Smooth muscle cell (in vitro differentiated cells): ENCODE results near the gene TOR2A. TPM values are rescaled to one million over a fixed set of nuclear protein-coding genes. Genes with fewer than 3 reads are reported as not detected.

Source experiments
- DNase-seq: peaks from one replicate; lab custom pipeline; 2025; ENCODE audit not compliant: unreplicated experiment; lab: John Stamatoyannopoulos, UW
- H2AFZ ChIP-seq: fragments of 200-600 bp; sonication (generic); 2 replicates; pipeline ENCODE4 v1.6.0; 2016; ENCODE audit warnings: antibody characterized with exemption, low read depth, mild to moderate bottlenecking
- H3F3A ChIP-seq: fragments of 200-600 bp; sonication (generic); 2 replicates; pipeline ENCODE4 v1.6.0; 2017; ENCODE audit warnings: antibody characterized with exemption, low read depth
- H3K27ac ChIP-seq: fragments of 200-600 bp; sonication (generic); 2 replicates; pipeline ENCODE4 v1.5.1; 2016; ENCODE audit warnings: low read depth, mild to moderate bottlenecking
- H3K27me3 ChIP-seq: fragments of 200-600 bp; sonication (generic); 2 replicates; pipeline ENCODE4 v1.6.1; 2016; ENCODE audit warnings: low read depth, mild to moderate bottlenecking
- H3K36me3 ChIP-seq: fragments of 200-600 bp; sonication (generic); 2 replicates; pipeline ENCODE4 v1.5.1; 2016; ENCODE audit warnings: low read depth
- H3K4me1 ChIP-seq: fragments of 200-600 bp; sonication (generic); 2 replicates; pipeline ENCODE4 v1.5.1; 2016; ENCODE audit warnings: low read depth
- H3K4me2 ChIP-seq: fragments of 200-600 bp; sonication (generic); 2 replicates; pipeline ENCODE4 v1.6.0; 2016; ENCODE audit warnings: mild to moderate bottlenecking
- H3K4me3 ChIP-seq: fragments of 200-600 bp; sonication (generic); 2 replicates; pipeline ENCODE4 v1.5.1; 2016; ENCODE audit warnings: mild to moderate bottlenecking
- H3K79me2 ChIP-seq: fragments of 200-600 bp; sonication (generic); 2 replicates; pipeline ENCODE4 v1.6.0; 2016; ENCODE audit warnings: low read depth, mild to moderate bottlenecking
- H3K9ac ChIP-seq: fragments of 200-600 bp; sonication (generic); 2 replicates; pipeline ENCODE4 v1.6.0; 2016; ENCODE audit warnings: low read depth
- H3K9me3 ChIP-seq: fragments of 200-600 bp; sonication (generic); replicated peaks from 2 replicates; pipeline ENCODE4 v1.5.1; 2016; ENCODE audit warnings: low read depth
- H4K20me1 ChIP-seq: fragments of 200-600 bp; sonication (generic); 2 replicates; pipeline ENCODE4 v1.6.0; 2016; ENCODE audit warnings: low read depth
- CTCF ChIP-seq: fragments of 200-600 bp; sonication (generic); IDR thresholded peaks from 2 replicates; pipeline ENCODE4 v1.5.1; 2017; ENCODE audit warnings: borderline replicate concordance, mild to moderate bottlenecking, antibody characterized with exemption; ENCODE audit not compliant: insufficient read depth, poor library complexity, severe bottlenecking
- WGBS: methylation state at CpG from one replicate; pipeline ENCODE4 v1.1.7; 2016; ENCODE audit warnings: low lambda C conversion rate; 5-methylcytosine and 5-hydroxymethylcytosine counted together
- polyA plus RNA-seq: library from polyadenylated mRNA; unstranded; fragments of >200 nt; fragmentation: Nextera tagmentation; extraction: Ambion mirVana; gene quantifications from 2 replicates; pipeline ENCODE4 v1.2.1, GENCODE V29; 2016
- total RNA-seq: library from RNA; depleted of rRNA; stranded (reverse); fragments of >200 nt; gene quantifications from 2 replicates; pipeline ENCODE4 v1.2.3, GENCODE V29; 2014

TOR2A gene
- total and polyA plus RNA-seq, 2 experiments from 2014 or later = 7.3 to 12.3 TPM

GRCh38 chr9:127741831-127742434, 6.8 kb upstream of the TOR2A start:
- Histone ChIP-seq H3K4me2 (peak overlapping the region; percentile 92), H3K9ac (peak overlapping the region; percentile 43)
- DNase-seq = peak; percentile 47

GRCh38 chr9:127739614-127740330, 4.7 kb upstream of the TOR2A start:
- H2AFZ ChIP-seq = no peak overlapping the region

More at GRCh38 chr9:127741831-127742434, 6.8 kb upstream of the TOR2A start:
- peaks cover 4% of the 10 kb centered on the region for H3K4me1 ChIP-seq
- no peaks in the 10 kb centered on the region for H3K9me3 ChIP-seq
- no peaks in the 10 kb centered on the region for H3K27me3 ChIP-seq
- no peak for TF ChIP-seq CTCF
- no peaks in the 10 kb centered on the region for H3F3A ChIP-seq
- peak overlapping the region; percentile 82 for H2AFZ ChIP-seq
- no peaks in the 10 kb centered on the region for H3K36me3 ChIP-seq
- H3K27ac ChIP-seq = peak overlapping the region; percentile 41
- H4K20me1 ChIP-seq = no peaks in the 10 kb centered on the region
- H3K4me3 ChIP-seq = peak overlapping the region; percentile 53
- no peaks in the 10 kb centered on the region for H3K79me2 ChIP-seq
- WGBS = 8% methylated on average over 38 of the region's 38 CpGs

DNA sequence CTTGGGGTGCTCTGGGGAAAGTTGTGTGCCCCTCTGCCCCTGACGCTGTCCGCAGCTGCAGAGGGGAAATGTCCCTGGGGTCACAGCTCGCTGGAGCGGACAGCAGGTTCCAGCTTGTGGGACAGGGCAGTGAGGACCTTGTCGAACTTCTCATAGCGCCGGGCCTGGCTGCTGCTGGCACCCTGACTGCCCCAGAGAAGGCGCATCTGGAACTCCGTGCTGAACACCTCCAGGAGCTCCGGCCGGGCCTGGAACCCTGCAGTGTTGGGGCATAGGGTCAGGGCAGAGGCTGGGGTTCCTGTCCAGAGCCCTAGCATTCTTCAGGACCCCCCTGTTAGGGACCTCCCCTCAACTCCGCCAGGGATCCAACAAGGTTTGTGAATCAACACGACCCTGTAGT, 3.6 kb upstream of the TOR2A start:
- H3K4me3 ChIP-seq = no peak overlapping the region
- no peaks in the 10 kb centered on the region for H3K27me3 ChIP-seq
- WGBS = 90% methylated on average over 13 of the region's 13 CpGs
- no peaks in the 10 kb centered on the region for H4K20me1 ChIP-seq
- no peaks in the 10 kb centered on the region for H3K36me3 ChIP-seq
- H3K27ac ChIP-seq = no peak overlapping the region
- H2AFZ ChIP-seq = no peak overlapping the region
- TF ChIP-seq CTCF = no peak
- no peaks in the 10 kb centered on the region for H3K9me3 ChIP-seq
- H3F3A ChIP-seq = no peaks in the 10 kb centered on the region
- peaks cover 4% of the 10 kb centered on the region for H3K4me1 ChIP-seq
- H3K9ac ChIP-seq = no peak overlapping the region
- DNase-seq = no peak
- no peak overlapping the region for H3K4me2 ChIP-seq
- H3K79me2 ChIP-seq = no peaks in the 10 kb centered on the region

More at GRCh38 chr9:127739614-127740330, 4.7 kb upstream of the TOR2A start:
- WGBS = 93% methylated on average over 19 of the region's 19 CpGs
- no peaks in the 10 kb centered on the region for H3K9me3 ChIP-seq
- no peaks in the 10 kb centered on the region for H3K27me3 ChIP-seq
- no peaks in the 10 kb centered on the region for H4K20me1 ChIP-seq
- TF ChIP-seq CTCF = no peak
- no peak overlapping the region for H3K4me2 ChIP-seq
- peak overlapping the region; percentile 47 for H3K27ac ChIP-seq
- no peaks in the 10 kb centered on the region for H3K36me3 ChIP-seq
- H3K79me2 ChIP-seq = no peaks in the 10 kb centered on the region
- no peak overlapping the region for H3K4me3 ChIP-seq
- no peak for DNase-seq
- peaks cover 4% of the 10 kb centered on the region for H3K4me1 ChIP-seq
- no peak overlapping the region for H3K9ac ChIP-seq
- H3F3A ChIP-seq = no peaks in the 10 kb centered on the region
